ENCODE measurements around the gene PIGX.

The PIGX gene

GRCh38 chr3:196706327-196706726, 5.8 kb upstream of the PIGX start:
- no peak for DNase-seq
- H2AK5ac ChIP-seq (ENCODE audit: low read length) = no peak overlapping the region
- H3K14ac ChIP-seq (ENCODE audit: low read length) = no peak overlapping the region
- no peak overlapping the region for H3K18ac ChIP-seq (ENCODE audit: low read length)
- no peak overlapping the region for H3K23ac ChIP-seq (ENCODE audit: low read length)
- no peaks in the 10 kb centered on the region for H3K9me3 ChIP-seq (ENCODE audit: insufficient read depth, low read depth, low read length)
- H2AFZ ChIP-seq (ENCODE audit: insufficient read depth, low read length, poor library complexity) = no peak overlapping the region
- no CpG with 5 or more reads among the region's 5 CpGs for WGBS (ENCODE audit: extremely low coverage, insufficient coverage, insufficient read length)
- no peaks in the 10 kb centered on the region for H3K36me3 ChIP-seq (ENCODE audit: control insufficient read depth in 1 of 2, insufficient read depth in 2 of 2, low read length in 2 of 2)
- H4K12ac ChIP-seq (ENCODE audit: low read depth, low read length) = no peak overlapping the region
- H2BK12ac ChIP-seq (ENCODE audit: low read length) = no peak overlapping the region
- H3K4me3 ChIP-seq (ENCODE audit: low read depth, low read length) = no peak overlapping the region
- no peak overlapping the region for H3K9ac ChIP-seq (ENCODE audit: low read length)
- H2BK5ac ChIP-seq (ENCODE audit: low read depth, low read length, poor library complexity) = no peak overlapping the region
- H3K4ac ChIP-seq (ENCODE audit: low read depth, low read length) = no peak overlapping the region
- H3K4me2 ChIP-seq (ENCODE audit: low read length) = no peak overlapping the region
- no peaks in the 10 kb centered on the region for H3K79me1 ChIP-seq (ENCODE audit: low read length)
- no peak overlapping the region for H4K91ac ChIP-seq (ENCODE audit: low read depth, low read length)
- H3K27me3 ChIP-seq (ENCODE audit: insufficient read depth, low read length) = no peaks in the 10 kb centered on the region
- peaks cover 0 to under 1% of the 10 kb centered on the region in 2 experiments for H3K4me1 ChIP-seq (ENCODE audit: control insufficient read depth in 1 of 2, insufficient read depth in 2 of 2, low read length in 2 of 2)
- H4K8ac ChIP-seq (ENCODE audit: low read depth, low read length) = no peak overlapping the region
- H3K27ac ChIP-seq (ENCODE audit: low read depth, low read length) = no peak overlapping the region
- H2BK120ac ChIP-seq (ENCODE audit: insufficient read depth, low read length, poor library complexity) = no peak overlapping the region
- H3K79me2 ChIP-seq (ENCODE audit: control insufficient read depth, insufficient read depth, low read length, poor library complexity) = no peaks in the 10 kb centered on the region

- no peak overlapping the region for H2BK12ac ChIP-seq (ENCODE audit: low read length)
- peaks cover 0 to 4% of the 10 kb centered on the region in 2 experiments for H3K4me1 ChIP-seq (ENCODE audit: control insufficient read depth in 1 of 2, insufficient read depth in 2 of 2, low read length in 2 of 2)
- no peaks in the 10 kb centered on the region for H3K36me3 ChIP-seq (ENCODE audit: control insufficient read depth in 1 of 2, insufficient read depth in 2 of 2, low read length in 2 of 2)
- no peaks in the 10 kb centered on the region for H3K9me3 ChIP-seq (ENCODE audit: insufficient read depth, low read depth, low read length)
- no peak overlapping the region for H3K9ac ChIP-seq (ENCODE audit: low read length)
- no peak overlapping the region for H2AK5ac ChIP-seq (ENCODE audit: low read length)
- H3K18ac ChIP-seq (ENCODE audit: low read length) = no peak overlapping the region
- H3K4me3 ChIP-seq (ENCODE audit: low read depth, low read length) = no peak overlapping the region
- no CpG with 5 or more reads among the region's 4 CpGs for WGBS (ENCODE audit: extremely low coverage, insufficient coverage, insufficient read length)
- H4K12ac ChIP-seq (ENCODE audit: low read depth, low read length) = no peak overlapping the region
- no peak overlapping the region for H4K91ac ChIP-seq (ENCODE audit: low read depth, low read length)
- no peak overlapping the region for H2AFZ ChIP-seq (ENCODE audit: insufficient read depth, low read length, poor library complexity)
- no peak overlapping the region for H2BK120ac ChIP-seq (ENCODE audit: insufficient read depth, low read length, poor library complexity)
- H3K14ac ChIP-seq (ENCODE audit: low read length) = no peak overlapping the region
- no peak overlapping the region for H3K4me2 ChIP-seq (ENCODE audit: low read length)
- no peaks in the 10 kb centered on the region for H3K79me1 ChIP-seq (ENCODE audit: low read length)
- H3K4ac ChIP-seq (ENCODE audit: low read depth, low read length) = no peak overlapping the region
- no peak overlapping the region for H2BK5ac ChIP-seq (ENCODE audit: low read depth, low read length, poor library complexity)
- no peak overlapping the region for H4K8ac ChIP-seq (ENCODE audit: low read depth, low read length)
- H3K27ac ChIP-seq (ENCODE audit: low read depth, low read length) = no peak overlapping the region
- no peak overlapping the region for H3K23ac ChIP-seq (ENCODE audit: low read length)
- no peak for DNase-seq
- no peaks in the 10 kb centered on the region for H3K27me3 ChIP-seq (ENCODE audit: insufficient read depth, low read length)
- no peaks in the 10 kb centered on the region for H3K79me2 ChIP-seq (ENCODE audit: control insufficient read depth, insufficient read depth, low read length, poor library complexity)
Observed at GRCh38 chr3:196706731-196707130, 5.4 kb upstream of the PIGX start.

- H4K91ac ChIP-seq (ENCODE audit: low read depth, low read length) = no peak overlapping the region
- no peaks in the 10 kb centered on the region for H3K9me3 ChIP-seq (ENCODE audit: insufficient read depth, low read depth, low read length)
- H3K36me3 ChIP-seq (ENCODE audit: control insufficient read depth in 1 of 2, insufficient read depth in 2 of 2, low read length in 2 of 2) = no peaks in the 10 kb centered on the region
- H3K79me2 ChIP-seq (ENCODE audit: control insufficient read depth, insufficient read depth, low read length, poor library complexity) = peaks cover 2% of the 10 kb centered on the region
- H3K27me3 ChIP-seq (ENCODE audit: insufficient read depth, low read length) = no peaks in the 10 kb centered on the region
- peaks cover 0 to 4% of the 10 kb centered on the region in 2 experiments for H3K4me1 ChIP-seq (ENCODE audit: control insufficient read depth in 1 of 2, insufficient read depth in 2 of 2, low read length in 2 of 2)
- no peak overlapping the region for H2AK5ac ChIP-seq (ENCODE audit: low read length)
- no peak for DNase-seq
- no peak overlapping the region for H4K8ac ChIP-seq (ENCODE audit: low read depth, low read length)
- H3K14ac ChIP-seq (ENCODE audit: low read length) = no peak overlapping the region
- H3K27ac ChIP-seq (ENCODE audit: low read depth, low read length) = no peak overlapping the region
- H2AFZ ChIP-seq (ENCODE audit: insufficient read depth, low read length, poor library complexity) = no peak overlapping the region
- H4K12ac ChIP-seq (ENCODE audit: low read depth, low read length) = no peak overlapping the region
- peaks cover 5% of the 10 kb centered on the region for H3K79me1 ChIP-seq (ENCODE audit: low read length)
- no peak overlapping the region for H3K4ac ChIP-seq (ENCODE audit: low read depth, low read length)
- H2BK120ac ChIP-seq (ENCODE audit: insufficient read depth, low read length, poor library complexity) = no peak overlapping the region
- no peak overlapping the region for H3K18ac ChIP-seq (ENCODE audit: low read length)
- H2BK12ac ChIP-seq (ENCODE audit: low read length) = no peak overlapping the region
- H3K9ac ChIP-seq (ENCODE audit: low read length) = no peak overlapping the region
- no peak overlapping the region for H2BK5ac ChIP-seq (ENCODE audit: low read depth, low read length, poor library complexity)
- no peak overlapping the region for H3K4me3 ChIP-seq (ENCODE audit: low read depth, low read length)
- WGBS (ENCODE audit: extremely low coverage, insufficient coverage, insufficient read length) = no CpG with 5 or more reads among the region's 8 CpGs
- H3K23ac ChIP-seq (ENCODE audit: low read length) = no peak overlapping the region
- no peak overlapping the region for H3K4me2 ChIP-seq (ENCODE audit: low read length)
Observed at GRCh38 chr3:196707566-196707965, 4.6 kb upstream of the PIGX start.

GRCh38 chr3:196708467-196708866, 3.7 kb upstream of the PIGX start:
- H3K27ac ChIP-seq (ENCODE audit: low read depth, low read length) = no peak overlapping the region
- H2BK12ac ChIP-seq (ENCODE audit: low read length) = no peak overlapping the region
- no CpG with 5 or more reads among the region's 7 CpGs for WGBS (ENCODE audit: extremely low coverage, insufficient coverage, insufficient read length)
- no peak overlapping the region for H2AFZ ChIP-seq (ENCODE audit: insufficient read depth, low read length, poor library complexity)
- no peak overlapping the region for H2AK5ac ChIP-seq (ENCODE audit: low read length)
- no peak overlapping the region for H2BK5ac ChIP-seq (ENCODE audit: low read depth, low read length, poor library complexity)
- H3K79me2 ChIP-seq (ENCODE audit: control insufficient read depth, insufficient read depth, low read length, poor library complexity) = peaks cover 4% of the 10 kb centered on the region
- H3K27me3 ChIP-seq (ENCODE audit: insufficient read depth, low read length) = no peaks in the 10 kb centered on the region
- H3K9me3 ChIP-seq (ENCODE audit: insufficient read depth, low read depth, low read length) = no peaks in the 10 kb centered on the region
- no peak overlapping the region for H3K4me3 ChIP-seq (ENCODE audit: low read depth, low read length)
- H3K4me2 ChIP-seq (ENCODE audit: low read length) = no peak overlapping the region
- no peaks in the 10 kb centered on the region for H3K36me3 ChIP-seq (ENCODE audit: control insufficient read depth in 1 of 2, insufficient read depth in 2 of 2, low read length in 2 of 2)
- no peak overlapping the region for H4K12ac ChIP-seq (ENCODE audit: low read depth, low read length)
- no peak for DNase-seq
- H2BK120ac ChIP-seq (ENCODE audit: insufficient read depth, low read length, poor library complexity) = no peak overlapping the region
- H3K79me1 ChIP-seq (ENCODE audit: low read length) = peaks cover 8% of the 10 kb centered on the region
- no peak overlapping the region for H4K91ac ChIP-seq (ENCODE audit: low read depth, low read length)
- peaks cover 0 to 4% of the 10 kb centered on the region in 2 experiments for H3K4me1 ChIP-seq (ENCODE audit: control insufficient read depth in 1 of 2, insufficient read depth in 2 of 2, low read length in 2 of 2)
- no peak overlapping the region for H4K8ac ChIP-seq (ENCODE audit: low read depth, low read length)
- no peak overlapping the region for H3K4ac ChIP-seq (ENCODE audit: low read depth, low read length)
- no peak overlapping the region for H3K9ac ChIP-seq (ENCODE audit: low read length)
- no peak overlapping the region for H3K18ac ChIP-seq (ENCODE audit: low read length)
- H3K23ac ChIP-seq (ENCODE audit: low read length) = no peak overlapping the region
- H3K14ac ChIP-seq (ENCODE audit: low read length) = no peak overlapping the region
